Forelimb muscle (tissue), 1 donor: ENCODE data around the gene FGFR2. TPM values are rescaled to one million over a fixed set of nuclear protein-coding genes. Genes with fewer than 3 reads are reported as not detected.

ENCODE experiments used
- DNase-seq: peaks from one replicate; pipeline ENCODE4 v3.0.0-alpha.2; 2013; ENCODE audit warnings: low read depth
- polyA plus RNA-seq: library from polyadenylated mRNA; unstranded; fragments of 120-200 nt; gene quantifications from one replicate; pipeline ENCODE4 v1.2.1, GENCODE V29; 2013; ENCODE audit not compliant: insufficient read length

The FGFR2 gene
- polyA plus RNA-seq, 1 donor: 0.54 TPM

- DNase-seq: no peak
These were observed 103.9 kb downstream of the FGFR2 start for GRCh38 chr10:121494296-121494695.

DNA sequence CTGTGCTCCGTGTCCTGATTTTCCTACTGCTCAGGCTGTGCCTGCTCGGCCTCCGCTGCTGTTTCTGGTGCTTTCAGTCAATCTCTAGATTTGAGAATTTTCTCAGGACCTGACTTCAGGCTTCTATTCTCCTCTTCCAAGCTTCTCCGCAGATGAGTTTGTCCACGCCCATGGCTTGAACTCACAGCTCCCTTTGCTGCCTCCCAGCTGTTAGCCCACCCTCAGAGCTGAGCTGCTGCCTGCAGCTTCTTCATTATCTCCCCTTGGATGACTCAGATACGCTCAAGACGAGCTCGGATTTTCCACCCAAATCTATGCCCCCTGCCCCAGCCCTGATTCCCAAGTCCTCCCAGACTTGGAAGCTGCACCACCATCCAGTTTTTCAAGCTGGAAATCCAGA is 104.7 kb downstream of the FGFR2 start:
- DNase-seq: no peak

DNA sequence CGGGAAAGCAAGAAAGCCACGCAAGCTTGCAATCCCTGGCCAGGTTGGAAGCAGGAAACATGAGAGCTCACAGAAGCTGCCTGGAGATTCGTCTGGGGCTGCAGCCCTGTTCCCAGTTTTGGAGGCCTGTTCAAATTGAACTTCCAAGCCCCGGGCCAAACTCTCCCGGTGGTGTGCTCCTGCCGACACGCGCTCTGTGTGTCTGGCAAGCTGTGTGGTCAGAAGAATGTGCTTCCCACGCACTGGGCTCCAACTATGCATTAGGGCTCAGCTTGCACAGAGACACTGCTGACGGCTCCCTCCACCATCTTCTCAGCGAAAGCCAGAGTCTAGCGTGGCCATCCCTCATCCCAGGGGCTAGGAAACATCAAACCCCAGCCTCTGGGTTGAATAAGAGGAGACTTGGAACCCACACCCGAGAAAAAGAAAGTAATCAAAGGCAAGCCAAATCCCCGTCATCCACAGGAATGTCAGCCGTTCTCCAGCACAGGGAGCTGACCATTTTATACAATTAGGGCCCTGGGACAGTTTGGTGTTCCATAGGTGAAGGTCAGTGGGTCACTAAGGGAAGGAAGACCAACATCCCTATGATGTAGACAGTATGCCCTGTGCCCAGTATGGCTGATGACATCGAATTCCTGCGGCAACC is 107.2 kb downstream of the FGFR2 start:
- peak; percentile 54 for DNase-seq

DNA sequence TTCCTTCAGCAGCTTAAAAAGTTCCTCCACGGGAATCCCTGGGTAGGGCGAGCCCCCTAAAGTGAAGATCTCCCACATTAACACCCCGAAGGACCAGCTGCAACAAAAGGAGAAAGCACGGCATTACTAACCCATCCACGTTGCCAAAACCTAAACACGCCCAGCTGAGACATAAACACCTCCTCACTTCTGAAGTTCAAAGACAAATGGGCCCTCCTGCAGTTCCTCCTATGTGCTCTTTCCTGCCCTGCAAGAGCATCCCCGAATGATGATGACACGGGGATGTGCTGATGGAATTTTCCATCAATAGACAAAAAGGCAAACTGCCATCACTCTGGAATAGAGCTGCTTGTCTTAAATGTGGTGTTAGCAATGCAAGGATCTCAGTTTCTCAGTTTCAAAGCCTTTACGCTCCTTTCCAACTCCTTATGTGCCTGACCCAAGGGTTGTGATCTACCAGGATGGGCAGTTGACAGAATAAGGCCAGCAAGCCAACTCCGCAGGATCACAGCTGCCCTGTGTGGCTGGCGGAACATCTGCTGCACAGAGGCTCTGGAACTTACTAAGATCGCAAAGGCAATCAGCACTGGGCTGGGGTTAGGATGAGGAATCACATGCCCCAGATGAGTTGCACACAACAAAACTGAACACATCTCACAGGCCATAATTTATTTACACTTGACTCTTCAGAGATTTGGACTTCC is 112.7 kb downstream of the FGFR2 start:
- DNase-seq: no peak

DNA sequence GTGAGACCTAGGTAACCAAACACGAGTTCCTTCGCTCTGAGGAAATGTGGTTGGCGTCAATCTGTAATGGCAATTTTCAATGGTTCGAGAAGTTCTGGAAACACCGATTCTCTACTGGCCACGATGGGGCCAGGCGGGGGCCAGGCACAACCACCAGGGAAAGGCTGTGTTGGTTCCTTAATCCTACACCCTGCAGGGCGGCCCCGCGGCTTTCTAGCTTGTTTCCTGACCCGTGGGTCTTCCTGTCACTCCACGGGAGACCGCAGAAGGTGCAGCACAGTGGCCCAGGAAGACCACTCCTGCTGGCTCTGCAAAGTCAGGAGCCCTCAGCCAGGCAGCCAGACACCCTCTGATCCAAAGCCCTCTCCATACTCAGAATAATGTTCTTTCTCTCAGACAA is 113.4 kb downstream of the FGFR2 start:
- DNase-seq: no peak

DNA sequence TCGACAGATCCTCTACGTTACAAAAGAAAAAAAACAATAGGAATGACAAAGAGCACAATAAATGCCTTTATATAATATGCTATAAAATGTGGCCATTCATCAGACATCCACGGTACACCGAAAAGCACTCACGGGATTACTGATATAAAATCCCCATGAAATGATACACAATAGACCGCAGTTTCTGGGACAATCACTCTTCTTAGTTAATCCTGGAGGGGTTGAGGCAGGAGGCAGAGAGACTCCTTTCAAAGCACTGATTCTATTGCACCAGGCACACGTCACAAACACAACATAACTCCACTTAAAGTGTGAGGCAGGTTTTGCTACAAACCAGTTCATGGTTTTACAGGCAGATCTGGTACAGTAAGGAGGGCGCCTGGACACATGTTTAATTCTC is 113.8 kb downstream of the FGFR2 start:
- DNase-seq: no peak

- DNase-seq: no peak
These were observed 117.1 kb downstream of the FGFR2 start for GRCh38 chr10:121481180-121481579.

DNA sequence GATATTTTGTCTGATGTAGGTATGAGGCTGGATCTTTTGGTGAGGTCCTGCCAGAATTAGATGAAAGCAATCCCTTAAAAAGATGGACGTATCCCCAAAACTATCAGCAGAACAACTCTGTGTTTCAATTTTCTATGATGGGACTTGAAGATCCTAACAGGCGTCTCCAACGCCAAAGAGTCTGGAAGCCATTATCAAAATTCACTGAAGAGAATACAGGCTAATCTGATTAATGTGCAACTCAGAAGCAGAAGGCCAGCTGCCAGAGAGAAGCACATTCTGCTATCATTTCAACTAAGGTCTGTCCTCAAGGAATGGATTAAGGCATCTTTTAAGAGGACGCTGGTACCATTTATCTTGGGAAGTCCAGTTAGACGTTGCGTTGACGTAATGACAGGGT is 119.7 kb downstream of the FGFR2 start:
- DNase-seq: no peak

DNA sequence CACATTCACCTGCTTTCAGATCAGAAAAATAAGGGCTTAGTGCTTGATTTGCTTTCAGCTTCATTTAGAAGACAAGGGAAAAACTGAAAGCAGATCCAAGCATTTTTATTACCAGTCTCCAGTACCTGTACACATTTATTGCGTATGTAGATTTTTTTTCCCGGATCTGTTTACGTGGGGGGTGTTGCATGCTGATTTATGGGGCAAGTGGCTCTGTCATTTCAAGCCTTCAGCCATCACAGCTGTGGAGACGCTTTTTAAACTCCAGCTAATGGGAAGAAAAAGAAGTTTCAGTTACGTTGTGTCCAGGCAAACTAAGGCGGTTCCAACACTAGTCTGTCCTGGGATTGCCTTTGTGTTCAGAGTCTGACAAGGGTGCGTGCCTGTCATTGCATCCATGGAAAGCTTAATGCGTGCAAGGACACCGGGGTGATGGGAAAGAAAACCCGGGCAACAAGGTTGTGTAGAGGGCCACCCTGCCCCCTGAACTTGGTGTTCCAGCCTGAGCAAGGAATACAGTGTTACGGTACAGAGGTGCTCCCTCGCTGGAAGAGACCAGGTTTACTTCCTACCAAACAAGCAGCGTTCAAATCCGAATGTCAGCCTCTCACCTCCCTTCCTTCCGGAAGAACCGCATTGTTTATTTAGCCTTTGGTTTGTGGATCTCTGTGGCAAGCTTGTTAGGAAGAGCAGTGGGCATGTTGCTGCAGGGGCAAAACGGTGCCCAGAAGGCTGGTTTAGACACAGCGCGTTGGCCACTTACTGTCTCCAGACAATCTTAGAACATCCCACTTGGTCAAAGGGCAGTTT is 128.2 kb downstream of the FGFR2 start:
- DNase-seq: no peak

DNA sequence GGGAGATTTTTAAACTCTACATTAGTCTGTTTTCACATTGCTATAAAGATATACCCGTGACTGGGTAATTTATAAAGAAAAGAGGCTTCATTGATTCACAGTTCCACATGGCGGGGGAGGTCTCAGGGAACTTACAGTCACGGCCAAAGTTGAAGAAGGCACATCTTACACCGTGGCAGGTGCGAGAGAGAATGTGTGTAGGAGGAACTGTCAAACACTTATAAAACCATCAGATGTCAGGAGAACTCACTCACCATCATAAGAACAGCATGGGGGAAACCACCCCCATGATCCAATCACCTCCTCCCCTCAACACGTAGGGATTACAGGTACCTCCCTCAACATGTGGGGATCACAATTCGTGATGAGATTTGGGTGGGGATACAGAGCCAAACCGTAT is 129.5 kb downstream of the FGFR2 start:
- DNase-seq: no peak

DNA sequence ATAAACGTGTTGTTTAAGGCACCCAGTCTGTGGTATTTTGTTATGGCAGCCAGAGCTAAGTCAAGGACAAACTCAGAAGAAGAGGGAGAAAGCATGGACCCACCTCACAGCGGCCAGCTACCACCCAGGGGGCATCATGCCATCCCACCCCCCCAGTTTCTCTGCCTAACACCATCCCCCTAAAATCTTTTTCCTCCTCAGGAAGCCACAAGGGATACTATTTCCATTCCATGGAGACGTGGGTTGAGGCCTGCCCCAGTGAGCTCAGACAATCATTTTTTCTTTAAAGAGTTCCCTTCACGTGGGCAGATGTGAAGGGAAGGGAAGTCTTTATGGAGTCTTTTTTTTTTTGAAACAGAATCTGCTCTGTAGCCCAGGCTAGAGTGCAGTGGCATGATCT is 131.8 kb downstream of the FGFR2 start:
- DNase-seq: no peak

DNA sequence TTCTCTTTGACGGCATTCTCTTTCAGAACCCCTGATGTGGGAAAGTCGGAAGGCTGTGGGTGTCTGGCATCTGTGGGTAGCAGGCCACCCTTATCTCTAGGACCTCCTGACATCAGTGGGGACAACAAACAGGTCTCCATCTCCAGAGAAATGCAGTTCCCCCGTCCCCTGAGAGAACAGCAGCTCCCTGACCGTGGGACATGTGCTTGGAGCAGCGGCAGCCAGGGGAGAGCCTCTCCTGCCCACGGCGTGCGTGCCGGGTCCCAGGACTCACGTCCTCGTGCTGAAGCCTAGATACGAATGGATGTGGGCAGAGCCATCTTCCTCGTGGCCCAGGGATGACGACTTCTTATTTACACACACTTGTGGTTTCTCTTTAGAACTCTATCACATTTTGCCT is 133.0 kb downstream of the FGFR2 start:
- DNase-seq: no peak

GRCh38 chr10:121464517-121464916 is 133.7 kb downstream of the FGFR2 start:
- DNase-seq: no peak

GRCh38 chr10:121462955-121463354 is 135.3 kb downstream of the FGFR2 start:
- no peak for DNase-seq

DNA sequence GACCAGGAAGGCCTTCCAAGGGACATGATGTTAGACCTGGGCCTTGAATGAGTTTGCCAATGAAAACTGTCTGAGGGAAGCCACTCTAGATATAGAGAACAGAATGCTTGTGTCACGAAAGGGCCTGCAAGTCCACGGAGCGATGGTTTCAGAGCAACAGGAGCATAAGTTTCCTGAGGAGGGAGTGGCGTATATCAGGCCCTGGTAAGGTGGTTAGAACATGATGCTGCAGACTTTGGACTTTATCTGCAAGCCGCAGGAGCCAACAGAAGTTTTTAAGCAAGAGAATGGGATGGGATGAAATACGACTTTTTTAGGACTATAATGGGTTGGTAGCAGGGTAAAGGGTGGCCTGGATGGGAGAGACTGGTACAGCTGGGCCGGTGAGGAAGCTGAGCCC is 136.0 kb downstream of the FGFR2 start:
- DNase-seq: no peak

- no peak for DNase-seq
These were observed 136.9 kb downstream of the FGFR2 start for GRCh38 chr10:121461307-121461706.

DNA sequence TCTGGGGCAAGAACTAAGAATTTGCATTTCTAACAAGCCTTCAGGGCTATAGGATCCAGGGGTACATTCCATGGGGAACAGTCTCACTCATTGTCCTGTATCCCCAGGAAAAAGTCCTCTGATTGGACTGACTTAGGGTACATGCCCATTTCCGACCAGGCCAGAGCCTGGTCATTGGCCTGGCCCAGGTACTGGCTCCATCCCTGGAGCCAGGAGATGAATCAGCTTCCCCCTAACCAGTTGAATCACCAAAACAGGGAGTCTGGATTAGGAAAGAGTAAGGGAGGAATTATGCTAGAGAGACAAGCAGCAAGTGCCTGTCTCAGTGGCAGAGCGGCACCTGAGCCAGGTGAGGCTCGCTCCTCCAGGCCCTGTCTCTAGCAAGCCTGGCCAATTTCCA is 137.5 kb downstream of the FGFR2 start:
- no peak for DNase-seq

GRCh38 chr10:121459622-121460453 is 138.4 kb downstream of the FGFR2 start:
- no peak for DNase-seq

DNA sequence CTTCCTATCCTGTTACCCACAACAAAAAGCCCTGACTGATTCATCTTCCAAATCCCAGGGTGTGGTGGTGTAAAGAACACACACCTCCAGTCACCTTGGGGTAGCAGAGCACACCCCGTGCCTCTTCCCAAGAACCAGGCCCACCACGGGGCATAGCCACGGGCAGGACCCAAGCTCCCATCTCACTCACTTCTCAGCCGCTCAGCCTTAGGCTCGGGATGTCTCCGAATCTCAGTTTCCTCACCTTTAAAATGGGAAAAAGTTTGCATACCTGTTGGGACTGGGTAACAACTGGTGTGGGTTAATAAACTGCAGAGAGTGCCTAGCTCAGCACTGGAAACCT is 139.0 kb downstream of the FGFR2 start:
- no peak for DNase-seq

DNA sequence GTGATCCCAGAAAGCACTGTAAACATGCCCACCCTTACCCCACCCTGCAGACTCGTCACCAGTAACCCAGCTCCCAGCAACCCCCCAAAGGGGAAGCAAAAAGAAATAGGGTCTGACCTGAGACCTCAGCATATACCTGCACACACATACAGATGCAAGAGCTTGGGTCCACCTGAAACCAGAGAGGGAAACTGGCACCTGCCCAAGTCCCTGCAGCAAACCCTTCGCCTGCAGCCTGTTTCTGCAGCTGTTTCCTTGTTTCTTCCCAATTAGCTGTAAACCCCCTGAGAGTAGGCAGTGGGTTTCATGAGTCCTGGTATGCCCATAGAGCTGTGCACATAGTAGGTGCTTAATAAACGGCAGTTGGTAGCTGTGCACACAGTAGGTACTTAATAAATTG is 140.5 kb downstream of the FGFR2 start:
- no peak for DNase-seq

DNA sequence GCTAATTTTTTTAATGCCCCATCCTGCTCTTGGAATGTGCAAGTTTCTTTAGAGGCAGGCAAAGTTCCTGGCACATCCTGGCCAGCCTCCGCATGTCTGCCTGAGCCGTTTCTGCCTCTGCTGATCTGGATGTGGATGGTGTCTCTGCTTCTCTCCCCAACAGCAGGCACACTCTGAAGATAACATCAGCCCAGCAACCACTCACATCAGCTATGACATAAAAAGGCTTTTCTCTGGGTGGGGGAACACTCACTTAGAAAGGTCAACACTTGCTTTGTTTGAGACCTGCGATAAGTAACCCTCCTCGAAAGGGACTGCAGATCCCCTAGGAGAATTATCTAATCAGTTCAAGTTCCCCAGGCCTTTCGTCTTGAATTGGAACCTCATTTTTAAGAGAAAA is 142.9 kb downstream of the FGFR2 start:
- DNase-seq: no peak

- no peak for DNase-seq
These were observed 143.5 kb downstream of the FGFR2 start for GRCh38 chr10:121454781-121455180.
